Common myeloid progenitor, CD34-positive (primary cell): ENCODE data around the gene ASTN2.
"Not testable (repeated sequence)": the region's sequence is repeated elsewhere in the genome, so short reads cannot be mapped to it uniquely, and the experiment has no call there.

Experiments
- CTCF ChIA-PET: fragments of 350-600 bp; sonication (Branson Sonifier 250); formaldehyde crosslinking; loops from one replicate; lab custom pipeline; 2021; ENCODE audit warnings: antibody characterized with exemption; lab: Charles Lee
- POLR2A ChIA-PET: fragments of 350-600 bp; sonication (Branson Sonifier 250); formaldehyde crosslinking; loops from one replicate; lab custom pipeline; 2021; ENCODE audit warnings: antibody characterized with exemption; lab: Charles Lee
- DNase-seq, 3 donors: peaks; one replicate each; pipeline versions ENCODE4 v3.0.0 to v3.0.0-alpha.2; 2013
- H3K27ac ChIP-seq, 2 experiments: 1 replicate in 1 of 2; 2 replicates in 1 of 2; pipeline ENCODE4 v1.7.0; 2013; ENCODE audit warnings: inconsistent platforms in 2 of 2, low read length in 2 of 2, mild to moderate bottlenecking in 2 of 2, low read depth in 1 of 2, moderate library complexity in 1 of 2; ENCODE audit not compliant: severe bottlenecking in 2 of 2, insufficient read depth in 1 of 2, poor library complexity in 1 of 2
- H3K27me3 ChIP-seq, 5 experiments: replicated peaks in 2 of 5; 1 replicate in 3 of 5; 2 replicates in 2 of 5; pipeline versions ENCODE4 v1.6.1 to v1.7.0; 2013; ENCODE audit warnings: low read length in 4 of 5, mild to moderate bottlenecking in 2 of 5, moderate library complexity in 2 of 5, inconsistent platforms in 1 of 5; ENCODE audit not compliant: insufficient read depth in 5 of 5, control insufficient read depth in 4 of 5
- H3K36me3 ChIP-seq, 4 experiments: 1 replicate in 2 of 4; 2 replicates in 2 of 4; pipeline versions ENCODE4 v1.6.1 to v1.7.0; 2013; ENCODE audit warnings: low read length in 3 of 4, control low read depth in 1 of 4, mild to moderate bottlenecking in 1 of 4; ENCODE audit not compliant: control insufficient read depth in 4 of 4, insufficient read depth in 4 of 4
- H3K4me1 ChIP-seq, 4 experiments: 1 replicate in 3 of 4; 2 replicates in 1 of 4; pipeline versions ENCODE4 v1.6.1 to v1.7.1; 2013; ENCODE audit warnings: low read length in 3 of 4, mild to moderate bottlenecking in 3 of 4, control low read depth in 1 of 4, inconsistent platforms in 1 of 4, moderate library complexity in 1 of 4; ENCODE audit not compliant: control insufficient read depth in 4 of 4, insufficient read depth in 4 of 4; ENCODE audit errors: control extremely low read depth in 1 of 4
- H3K4me3 ChIP-seq, 7 experiments: 1 replicate in 4 of 7; 2 replicates in 3 of 7; pipeline versions ENCODE4 v1.5.1 to v1.7.0; 2013; ENCODE audit warnings: mild to moderate bottlenecking in 7 of 7, low read length in 6 of 7, moderate library complexity in 6 of 7, inconsistent platforms in 2 of 7, low read depth in 2 of 7, control low read depth in 1 of 7; ENCODE audit not compliant: insufficient read depth in 4 of 7, control insufficient read depth in 1 of 7; ENCODE audit errors: extremely low read depth in 1 of 7
- H3K9me3 ChIP-seq, 5 experiments: 1 replicate in 4 of 5; 2 replicates in 1 of 5; pipeline versions ENCODE4 v1.6.1 to v1.7.1; 2013; ENCODE audit warnings: low read length in 4 of 5, mild to moderate bottlenecking in 2 of 5, inconsistent platforms in 1 of 5, low read depth in 1 of 5, moderate library complexity in 1 of 5; ENCODE audit not compliant: control insufficient read depth in 4 of 5, insufficient read depth in 2 of 5; ENCODE audit errors: control extremely low read depth in 1 of 5
- WGBS: methylation state at CpG from one replicate; pipeline ENCODE4 v1.1.5; 2013; ENCODE audit not compliant: insufficient coverage; 5-methylcytosine and 5-hydroxymethylcytosine counted together

Gene ASTN2

GRCh38 chr9:117071673-117072207 lies 343.1 kb downstream of the ASTN2 start:
- H3K4me3 ChIP-seq, H3K9me3 ChIP-seq, H3K4me1 ChIP-seq, DNase-seq, CTCF ChIA-PET, H3K27me3 ChIP-seq, H3K27ac ChIP-seq, POLR2A ChIA-PET, H3K36me3 ChIP-seq: not testable (repeated sequence)
- 88% methylated on average over 22 of the region's 24 CpGs for WGBS

GRCh38 chr9:117063721-117064471 lies 351.0 kb downstream of the ASTN2 start:
- WGBS: 96% methylated on average over 4 of the region's 10 CpGs
- Histone ChIP-seq H3K4me3 (no peak overlapping the region), H3K9me3 (no peaks in the 10 kb centered on the region), H3K27me3 (no peaks in the 10 kb centered on the region), H3K4me1 (no peaks in the 10 kb centered on the region), H3K27ac (no peak overlapping the region), H3K36me3 (no peaks in the 10 kb centered on the region)
- ChIA-PET POLR2A (no interaction called here), CTCF (no interaction called here)
- no peak for DNase-seq

GRCh38 chr9:117060963-117061362 lies 353.9 kb downstream of the ASTN2 start:
- ChIA-PET CTCF (no interaction called here), POLR2A (no interaction called here)
- no peak for DNase-seq
- H3K4me1 ChIP-seq: no peaks in the 10 kb centered on the region
- no peaks in the 10 kb centered on the region for H3K9me3 ChIP-seq
- no peaks in the 10 kb centered on the region for H3K36me3 ChIP-seq
- no peaks in the 10 kb centered on the region for H3K27me3 ChIP-seq
- H3K27ac ChIP-seq: no peak overlapping the region
- no peak overlapping the region for H3K4me3 ChIP-seq

DNA sequence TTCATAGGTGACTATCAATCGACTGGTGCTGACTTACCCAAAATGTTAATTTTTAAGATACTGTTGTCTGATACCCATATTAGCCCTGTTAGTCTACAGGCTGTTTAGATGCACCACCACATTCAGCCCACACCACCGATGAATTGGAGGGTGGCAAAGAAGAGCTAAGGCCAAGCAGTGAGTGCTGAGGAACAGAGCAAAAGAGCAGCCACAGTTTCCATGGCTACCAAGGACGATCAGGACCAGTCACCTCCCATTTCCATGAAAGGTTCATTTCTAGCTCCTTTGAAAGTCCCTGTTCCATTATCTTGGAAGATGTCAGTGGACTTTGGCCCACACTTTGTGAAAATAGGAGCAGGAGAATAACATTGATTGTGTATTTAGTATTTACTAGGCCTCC lies 364.9 kb downstream of the ASTN2 start:
- ChIA-PET CTCF (no interaction called here), POLR2A (no interaction called here)
- Histone ChIP-seq H3K27me3 (no peaks in the 10 kb centered on the region), H3K36me3 (no peaks in the 10 kb centered on the region), H3K4me1 (no peaks in the 10 kb centered on the region), H3K4me3 (no peak overlapping the region), H3K27ac (no peak overlapping the region), H3K9me3 (no peaks in the 10 kb centered on the region)
- DNase-seq: no peak
- 92% methylated on average over 2 of the region's 3 CpGs for WGBS

GRCh38 chr9:117046666-117047327 lies 368.1 kb downstream of the ASTN2 start:
- Histone ChIP-seq H3K36me3 (no peaks in the 10 kb centered on the region), H3K27ac (no peak overlapping the region), H3K4me1 (no peaks in the 10 kb centered on the region), H3K27me3 (no peaks in the 10 kb centered on the region), H3K4me3 (no peak overlapping the region), H3K9me3 (no peaks in the 10 kb centered on the region)
- CTCF ChIA-PET: no interaction called here
- POLR2A ChIA-PET: interaction anchor here (0.5 to 0.6 kb wide), 2 partner anchors 64 to 112 kb away, joined by 3 to 4 read pairs; no protein-coding TSS in a partner anchor
- DNase-seq: no peak
- WGBS: 92% methylated on average over 2 of the region's 3 CpGs

- CTCF ChIA-PET: interaction anchor here (1.4 kb wide), 1 partner anchor 11 kb away, joined by 3 read pairs; no protein-coding TSS in a partner anchor
- 74% methylated on average over 4 of the region's 4 CpGs for WGBS
These were observed 370.6 kb downstream of the ASTN2 start for GRCh38 chr9:117044241-117044640.

DNA sequence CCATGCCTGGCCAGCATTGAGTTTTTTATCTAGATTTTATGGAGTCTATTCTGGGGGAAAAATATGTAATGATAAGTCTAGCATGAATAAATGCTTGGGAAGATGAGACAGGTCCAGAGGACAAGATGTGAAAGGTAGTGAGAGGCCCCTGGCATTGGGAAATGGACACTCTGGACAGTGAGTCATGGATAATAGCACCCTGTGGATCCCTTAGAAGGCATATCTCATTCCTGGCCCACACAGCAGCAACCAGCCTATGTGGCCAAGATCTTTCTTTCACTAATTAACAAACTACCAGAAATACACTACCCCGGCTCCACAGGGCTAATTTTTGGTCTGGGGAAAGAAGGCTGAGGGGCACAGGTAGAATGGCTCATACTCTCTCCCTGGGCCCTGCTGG lies 371.7 kb downstream of the ASTN2 start:
- no peak for DNase-seq
- Histone ChIP-seq H3K4me3 (no peak overlapping the region), H3K36me3 (no peaks in the 10 kb centered on the region), H3K4me1 (no peaks in the 10 kb centered on the region), H3K27me3 (no peaks in the 10 kb centered on the region), H3K27ac (no peak overlapping the region), H3K9me3 (no peaks in the 10 kb centered on the region)
- ChIA-PET POLR2A (no interaction called here), CTCF (no interaction called here)
- WGBS: 71% methylated on average over 1 of the region's 1 CpG

More at GRCh38 chr9:117044241-117044640, 370.6 kb downstream of the ASTN2 start:
- no peak overlapping the region for H3K27ac ChIP-seq
- no peaks in the 10 kb centered on the region for H3K36me3 ChIP-seq
- H3K4me3 ChIP-seq: no peak overlapping the region
- POLR2A ChIA-PET: interaction anchor here (0.6 kb wide), 1 partner anchor 306 kb away, joined by 5 read pairs; no protein-coding TSS in a partner anchor
- H3K27me3 ChIP-seq: no peaks in the 10 kb centered on the region
- no peak for DNase-seq
- no peaks in the 10 kb centered on the region for H3K9me3 ChIP-seq
- no peaks in the 10 kb centered on the region for H3K4me1 ChIP-seq
